H9 (cell line): ENCODE data around the gene ANKRD34A. TPM values are rescaled to one million over a fixed set of nuclear protein-coding genes. Genes with fewer than 3 reads are reported as not detected.

Experiments
- DNase-seq: peaks from one replicate; pipeline ENCODE4 v3.0.0-alpha.2; 2017
- H2AFZ ChIP-seq: one replicate; pipeline ENCODE4 v1.6.1; 2013; ENCODE audit warnings: mild to moderate bottlenecking, low read length, control low read depth, moderate library complexity
- H2AK5ac ChIP-seq: 2 replicates; pipeline ENCODE4 v1.6.1; 2013; ENCODE audit warnings: low read length, control low read depth, mixed read lengths; ENCODE audit not compliant: insufficient read length
- H2BK120ac ChIP-seq: one replicate; pipeline ENCODE4 v1.6.1; 2013; ENCODE audit warnings: low read depth, mild to moderate bottlenecking, low read length, control low read depth, inconsistent platforms; ENCODE audit not compliant: poor library complexity, severe bottlenecking
- H2BK12ac ChIP-seq: 2 replicates; pipeline ENCODE4 v1.6.1; 2013; ENCODE audit warnings: low read length, control low read depth, mixed read lengths, low read depth; ENCODE audit not compliant: insufficient read length
- H2BK15ac ChIP-seq: 2 replicates; pipeline ENCODE4 v1.6.1; 2013; ENCODE audit warnings: low read depth, low read length, control low read depth
- H2BK20ac ChIP-seq: one replicate; pipeline ENCODE4 v1.6.1; 2013; ENCODE audit warnings: low read depth, mild to moderate bottlenecking, low read length, control low read depth, inconsistent platforms; ENCODE audit not compliant: poor library complexity, severe bottlenecking
- H2BK5ac ChIP-seq: 2 replicates; pipeline ENCODE4 v1.6.1; 2013; ENCODE audit warnings: low read length, control low read depth, mixed read lengths; ENCODE audit not compliant: insufficient read length
- H3K14ac ChIP-seq: 2 replicates; pipeline ENCODE4 v1.6.1; 2013; ENCODE audit warnings: low read length, control low read depth; ENCODE audit not compliant: insufficient read depth
- H3K18ac ChIP-seq: 2 replicates; pipeline ENCODE4 v1.6.1; 2013; ENCODE audit warnings: low read depth, mild to moderate bottlenecking, mixed read lengths, low read length, control low read depth; ENCODE audit not compliant: insufficient read length
- H3K23ac ChIP-seq: 2 replicates; pipeline ENCODE4 v1.6.1; 2013; ENCODE audit warnings: low read length, control low read depth, mixed read lengths, low read depth; ENCODE audit not compliant: insufficient read length
- H3K23me2 ChIP-seq: 2 replicates; pipeline ENCODE4 v1.6.1; 2013; ENCODE audit warnings: low read depth, mild to moderate bottlenecking, mixed read lengths, low read length, control low read depth; ENCODE audit not compliant: insufficient read length, poor library complexity, severe bottlenecking
- H3K27ac ChIP-seq: 2 replicates; pipeline ENCODE4 v1.5.1; 2013; ENCODE audit warnings: low read length, control low read depth, mixed read lengths, low read depth; ENCODE audit not compliant: insufficient read length
- H3K27me3 ChIP-seq: 2 replicates; pipeline ENCODE4 v1.6.1; 2013; ENCODE audit warnings: low read length, control low read depth, inconsistent platforms; ENCODE audit not compliant: insufficient read depth
- H3K4ac ChIP-seq: 2 replicates; pipeline ENCODE4 v1.6.1; 2013; ENCODE audit warnings: low read depth, mild to moderate bottlenecking, control low read depth, inconsistent platforms, low read length, moderate library complexity
- H3K4me1 ChIP-seq: 2 replicates; pipeline ENCODE4 v1.6.1; 2013; ENCODE audit warnings: low read length, control low read depth, inconsistent platforms; ENCODE audit not compliant: insufficient read depth
- H3K4me2 ChIP-seq: 2 replicates; pipeline ENCODE4 v1.6.1; 2013; ENCODE audit warnings: low read length, control low read depth, mixed read lengths; ENCODE audit not compliant: insufficient read length, insufficient read depth
- H3K56ac ChIP-seq: 2 replicates; pipeline ENCODE4 v1.6.1; 2013; ENCODE audit warnings: low read depth, mild to moderate bottlenecking, mixed read lengths, low read length, control low read depth; ENCODE audit not compliant: insufficient read length
- H3K79me1 ChIP-seq: 2 replicates; pipeline ENCODE4 v1.6.1; 2013; ENCODE audit warnings: low read depth, mild to moderate bottlenecking, moderate library complexity, low read length, control low read depth, inconsistent platforms; ENCODE audit not compliant: insufficient read depth, poor library complexity, severe bottlenecking
- H3K79me2 ChIP-seq: 2 replicates; pipeline ENCODE4 v1.6.1; 2013; ENCODE audit warnings: low read length, control low read depth, inconsistent platforms; ENCODE audit not compliant: insufficient read depth
- H3K9ac ChIP-seq: 2 replicates; pipeline ENCODE4 v1.6.1; 2013; ENCODE audit warnings: low read length, control low read depth, mixed read lengths; ENCODE audit not compliant: insufficient read length; ENCODE audit errors: extremely low read depth
- H3K9me3 ChIP-seq: one replicate; pipeline ENCODE4 v1.6.1; 2013; ENCODE audit warnings: low read depth, low read length, inconsistent platforms; ENCODE audit not compliant: control insufficient read depth
- H3T11ph ChIP-seq: one replicate; pipeline ENCODE4 v1.6.1; 2013; ENCODE audit warnings: mild to moderate bottlenecking, low read length, control low read depth, inconsistent platforms
- H4K20me1 ChIP-seq: one replicate; pipeline ENCODE4 v1.6.1; 2013; ENCODE audit not compliant: control insufficient read depth, insufficient read length, insufficient read depth
- H4K5ac ChIP-seq: 2 replicates; pipeline ENCODE4 v1.6.1; 2013; ENCODE audit warnings: low read depth, mild to moderate bottlenecking, mixed read lengths, low read length, control low read depth; ENCODE audit not compliant: insufficient read length
- H4K8ac ChIP-seq: replicated peaks from 2 replicates; pipeline ENCODE4 v1.6.1; 2013; ENCODE audit warnings: low read length, control low read depth, mixed read lengths, low read depth; ENCODE audit not compliant: insufficient read length
- H4K91ac ChIP-seq: 2 replicates; pipeline ENCODE4 v1.6.1; 2013; ENCODE audit warnings: low read depth, mild to moderate bottlenecking, moderate library complexity, mixed read lengths, low read length, control low read depth; ENCODE audit not compliant: insufficient read length
- H3K27ac Mint-ChIP-seq, 3 experiments: 2 replicates in 2 of 3; 3 replicates in 1 of 3; pipeline ENCODE4 v1.8.0; 2020 to 2021; ENCODE audit warnings: mixed read lengths in 3 of 3, mild to moderate bottlenecking in 1 of 3, moderate library complexity in 1 of 3
- H3K27me3 Mint-ChIP-seq: 2 replicates; pipeline ENCODE4 v1.8.0; 2021; ENCODE audit warnings: low read depth, mild to moderate bottlenecking, moderate library complexity, mixed read lengths
- H3K36me3 Mint-ChIP-seq, 3 experiments: 2 replicates in 2 of 3; 3 replicates in 1 of 3; pipeline ENCODE4 v1.8.0; 2020 to 2021; ENCODE audit warnings: low read depth in 3 of 3, mixed read lengths in 3 of 3; ENCODE audit not compliant: insufficient read depth in 1 of 3
- H3K4me1 Mint-ChIP-seq, 2 experiments: 2 replicates each; pipeline ENCODE4 v1.8.0; 2020; ENCODE audit warnings: mixed read lengths in 2 of 2
- H3K4me3 Mint-ChIP-seq, 2 experiments: 2 replicates in 1 of 2; 3 replicates in 1 of 2; pipeline ENCODE4 v1.8.0; 2020 to 2021; ENCODE audit warnings: mild to moderate bottlenecking in 2 of 2, mixed read lengths in 2 of 2, moderate library complexity in 1 of 2
- H3K9me3 Mint-ChIP-seq, 2 experiments: 2 replicates in 1 of 2; 3 replicates in 1 of 2; pipeline ENCODE4 v1.8.0; 2020; ENCODE audit warnings: mild to moderate bottlenecking in 2 of 2, mixed read lengths in 2 of 2, moderate library complexity in 1 of 2
- WGBS: extraction: QIAGEN DNeasy Blood & Tissue Kit; methylation state at CpG from one replicate; pipeline ENCODE4 v1.1.7; 2013; ENCODE audit warnings: missing lambda C conversion rate, low lambda C conversion rate, mixed read lengths; ENCODE audit not compliant: insufficient read length; ENCODE audit errors: extremely low coverage; 5-methylcytosine and 5-hydroxymethylcytosine counted together
- total RNA-seq: library from RNA; stranded (reverse); gene quantifications from 2 replicates; pipeline ENCODE4 v1.2.1, GENCODE V29; 2021
- TF ChIP-seq, protein P1 (sequence below): fragments of 200-600 bp; sonication (generic); conservative IDR thresholded peaks from 3 replicates; pipeline ENCODE4 v1.8.0; 2021; ENCODE audit warnings: antibody characterized with exemption, mild to moderate bottlenecking

The ANKRD34A gene
- total RNA-seq, 1 experiment from 2014 or later = 0.39 TPM

DNA sequence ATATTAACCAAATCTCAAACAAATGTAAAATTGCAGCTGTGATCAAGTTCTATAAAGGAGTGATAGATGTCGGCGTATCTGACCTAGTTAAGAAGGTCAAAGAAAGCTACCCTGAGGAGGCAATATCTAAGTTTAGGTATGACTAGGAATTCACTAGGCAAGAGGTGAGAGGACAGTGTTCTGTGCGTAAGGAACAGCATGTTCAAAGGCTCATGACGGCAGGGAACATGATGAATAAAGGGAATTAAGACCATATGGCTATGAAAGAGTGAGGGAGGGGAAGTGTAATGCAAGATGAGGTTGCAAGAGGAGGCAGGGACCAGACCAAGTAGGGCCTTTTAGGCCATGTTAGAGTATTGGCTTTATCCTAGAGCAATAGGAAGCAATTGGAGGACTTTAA, 15.2 kb downstream of the ANKRD34A start:
- Mint-ChIP-seq H3K4me3 (no peak overlapping the region), H3K36me3 (no peaks in the 10 kb centered on the region), H3K27ac (no peak overlapping the region), H3K9me3 (no peaks in the 10 kb centered on the region), H3K4me1 (peaks cover 16 to 21% of the 10 kb centered on the region in 2 experiments), H3K27me3 (no peaks in the 10 kb centered on the region)
- H3K27ac ChIP-seq = no peak overlapping the region
- H3K4me2 ChIP-seq = no peak overlapping the region
- no peak overlapping the region for H3K18ac ChIP-seq
- H3K23ac ChIP-seq = no peak overlapping the region
- no peak overlapping the region for H2AK5ac ChIP-seq
- H2BK5ac ChIP-seq = no peak overlapping the region
- H3K79me1 ChIP-seq = no peaks in the 10 kb centered on the region
- H3K4ac ChIP-seq = no peak overlapping the region
- H2BK120ac ChIP-seq = no peak overlapping the region
- H4K8ac ChIP-seq = no peak overlapping the region
- TF ChIP-seq, protein P1, sequence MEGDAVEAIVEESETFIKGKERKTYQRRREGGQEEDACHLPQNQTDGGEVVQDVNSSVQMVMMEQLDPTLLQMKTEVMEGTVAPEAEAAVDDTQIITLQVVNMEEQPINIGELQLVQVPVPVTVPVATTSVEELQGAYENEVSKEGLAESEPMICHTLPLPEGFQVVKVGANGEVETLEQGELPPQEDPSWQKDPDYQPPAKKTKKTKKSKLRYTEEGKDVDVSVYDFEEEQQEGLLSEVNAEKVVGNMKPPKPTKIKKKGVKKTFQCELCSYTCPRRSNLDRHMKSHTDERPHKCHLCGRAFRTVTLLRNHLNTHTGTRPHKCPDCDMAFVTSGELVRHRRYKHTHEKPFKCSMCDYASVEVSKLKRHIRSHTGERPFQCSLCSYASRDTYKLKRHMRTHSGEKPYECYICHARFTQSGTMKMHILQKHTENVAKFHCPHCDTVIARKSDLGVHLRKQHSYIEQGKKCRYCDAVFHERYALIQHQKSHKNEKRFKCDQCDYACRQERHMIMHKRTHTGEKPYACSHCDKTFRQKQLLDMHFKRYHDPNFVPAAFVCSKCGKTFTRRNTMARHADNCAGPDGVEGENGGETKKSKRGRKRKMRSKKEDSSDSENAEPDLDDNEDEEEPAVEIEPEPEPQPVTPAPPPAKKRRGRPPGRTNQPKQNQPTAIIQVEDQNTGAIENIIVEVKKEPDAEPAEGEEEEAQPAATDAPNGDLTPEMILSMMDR = no peak
- no peak overlapping the region for H2BK12ac ChIP-seq
- no peak overlapping the region for H3K9ac ChIP-seq
- no peaks in the 10 kb centered on the region for H3K79me2 ChIP-seq
- no peaks in the 10 kb centered on the region for H3K27me3 ChIP-seq
- H4K20me1 ChIP-seq = no peaks in the 10 kb centered on the region
- no peak overlapping the region for H3K14ac ChIP-seq
- no peak for DNase-seq
- no peak overlapping the region for H4K91ac ChIP-seq
- no CpG with 5 or more reads among the region's 4 CpGs for WGBS
- H4K5ac ChIP-seq = no peak overlapping the region
- H3K23me2 ChIP-seq = no peaks in the 10 kb centered on the region
- no peak overlapping the region for H2AFZ ChIP-seq
- H3K56ac ChIP-seq = no peak overlapping the region
- H3K9me3 ChIP-seq = no peaks in the 10 kb centered on the region
- H3T11ph ChIP-seq = no peak overlapping the region
- H2BK20ac ChIP-seq = no peak overlapping the region
- no peak overlapping the region for H2BK15ac ChIP-seq
- peaks cover 6% of the 10 kb centered on the region; the same call in 1 of the 2 replicates for H3K4me1 ChIP-seq
